Cerebellar nuclear complex (tissue), 1 donor: ENCODE measurements around the gene SUMO4.
"Not testable (repeated sequence)": the region's sequence is repeated elsewhere in the genome, so short reads cannot be mapped to it uniquely, and the experiment has no call there.

Experiments used
- DNase-seq, 2 experiments: peaks; one replicate each; lab custom pipeline; 2025; lab: John Stamatoyannopoulos, UW

Gene SUMO4

GRCh38 chr6:149431905-149432775 is 32.1 kb downstream of the SUMO4 start:
- peak in 1 of 2 experiments; percentile 35 for DNase-seq

GRCh38 chr6:149433405-149433804 is 33.3 kb downstream of the SUMO4 start:
- DNase-seq, result no peak

GRCh38 chr6:149433881-149434280 is 33.8 kb downstream of the SUMO4 start:
- no peak for DNase-seq

GRCh38 chr6:149435919-149436586 is 36.0 kb downstream of the SUMO4 start:
- no peak for DNase-seq

GRCh38 chr6:149436647-149437046 is 36.6 kb downstream of the SUMO4 start:
- DNase-seq, result no peak

- DNase-seq, result no peak
Measured at GRCh38 chr6:149437212-149437611, 37.1 kb downstream of the SUMO4 start.

GRCh38 chr6:149438855-149439254 is 38.8 kb downstream of the SUMO4 start:
- DNase-seq, result no peak

GRCh38 chr6:149439626-149440025 is 39.6 kb downstream of the SUMO4 start:
- DNase-seq, result no peak

GRCh38 chr6:149440735-149441671 is 40.9 kb downstream of the SUMO4 start:
- no peak for DNase-seq

GRCh38 chr6:149441740-149442139 is 41.7 kb downstream of the SUMO4 start:
- DNase-seq, result no peak

GRCh38 chr6:149443411-149444181 is 43.5 kb downstream of the SUMO4 start:
- DNase-seq, result no peak

GRCh38 chr6:149444360-149445094 is 44.5 kb downstream of the SUMO4 start:
- not testable (repeated sequence) for DNase-seq

GRCh38 chr6:149445095-149445466 is 45.0 kb downstream of the SUMO4 start:
- no peak for DNase-seq

- no peak for DNase-seq
Measured at GRCh38 chr6:149445573-149445972, 45.5 kb downstream of the SUMO4 start.

GRCh38 chr6:149446791-149447376 is 46.8 kb downstream of the SUMO4 start:
- DNase-seq, result no peak

- no peak for DNase-seq
Measured at GRCh38 chr6:149448821-149449453, 48.9 kb downstream of the SUMO4 start.

GRCh38 chr6:149449831-149450678 is 50.0 kb downstream of the SUMO4 start:
- DNase-seq, result no peak
